ENCODE results near the gene ZNF714.
A peak's percentile ranks its signal among the peaks of the same experiment; 100 is the strongest.

The ZNF714 gene

GRCh38 chr19:21082011-21082975 lies at the start of gene ZNF714:
ZNF714 (plus strand) TSS chr19:21082203; CDS start chr19:21098269, 16,066 bp downstream.
- DNase-seq (ENCODE audit: low spot score), result peak; percentile 94

- no peak for DNase-seq (ENCODE audit: low spot score)
Measured at GRCh38 chr19:21045028-21045427, 37.0 kb upstream of the ZNF714 start.

- DNase-seq (ENCODE audit: low spot score), result no peak
Measured at GRCh38 chr19:21046489-21046888, 35.5 kb upstream of the ZNF714 start.

- DNase-seq (ENCODE audit: low spot score), result no peak
Measured at GRCh38 chr19:21047716-21048115, 34.3 kb upstream of the ZNF714 start.

GRCh38 chr19:21052902-21053301 lies 29.1 kb upstream of the ZNF714 start:
- no peak for DNase-seq (ENCODE audit: low spot score)

- no peak for DNase-seq (ENCODE audit: low spot score)
Measured at GRCh38 chr19:21065336-21065735, 16.7 kb upstream of the ZNF714 start.

- no peak for DNase-seq (ENCODE audit: low spot score)
Measured at GRCh38 chr19:21084343-21084742, 2.3 kb downstream of the ZNF714 start.

GRCh38 chr19:21087871-21088270 lies 5.9 kb downstream of the ZNF714 start:
- DNase-seq (ENCODE audit: low spot score), result no peak

- DNase-seq (ENCODE audit: low spot score), result no peak
Measured at GRCh38 chr19:21092109-21092508, 10.1 kb downstream of the ZNF714 start.

GRCh38 chr19:21094347-21095025 lies 12.5 kb downstream of the ZNF714 start:
- no peak for DNase-seq (ENCODE audit: low spot score)

DNA sequence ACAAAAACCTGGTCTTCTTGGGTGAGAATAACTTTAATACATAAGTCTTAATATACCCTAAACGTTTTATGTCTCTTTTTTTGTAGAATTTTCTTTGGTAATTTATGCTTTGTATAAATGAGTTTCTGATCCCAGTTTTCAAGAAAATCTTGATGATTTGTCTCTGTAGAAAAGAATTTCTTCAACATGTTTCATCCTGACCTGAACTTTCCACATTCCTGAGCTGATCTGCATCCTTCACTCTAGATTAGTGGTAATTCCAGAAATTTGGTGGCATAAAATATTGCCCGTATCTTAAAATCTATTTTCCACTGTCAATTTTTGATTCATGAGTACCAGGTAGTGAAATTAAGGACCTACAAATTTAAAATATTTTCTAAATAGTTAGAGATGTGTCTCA lies 16.3 kb downstream of the ZNF714 start:
- no peak for DNase-seq (ENCODE audit: low spot score)

DNA sequence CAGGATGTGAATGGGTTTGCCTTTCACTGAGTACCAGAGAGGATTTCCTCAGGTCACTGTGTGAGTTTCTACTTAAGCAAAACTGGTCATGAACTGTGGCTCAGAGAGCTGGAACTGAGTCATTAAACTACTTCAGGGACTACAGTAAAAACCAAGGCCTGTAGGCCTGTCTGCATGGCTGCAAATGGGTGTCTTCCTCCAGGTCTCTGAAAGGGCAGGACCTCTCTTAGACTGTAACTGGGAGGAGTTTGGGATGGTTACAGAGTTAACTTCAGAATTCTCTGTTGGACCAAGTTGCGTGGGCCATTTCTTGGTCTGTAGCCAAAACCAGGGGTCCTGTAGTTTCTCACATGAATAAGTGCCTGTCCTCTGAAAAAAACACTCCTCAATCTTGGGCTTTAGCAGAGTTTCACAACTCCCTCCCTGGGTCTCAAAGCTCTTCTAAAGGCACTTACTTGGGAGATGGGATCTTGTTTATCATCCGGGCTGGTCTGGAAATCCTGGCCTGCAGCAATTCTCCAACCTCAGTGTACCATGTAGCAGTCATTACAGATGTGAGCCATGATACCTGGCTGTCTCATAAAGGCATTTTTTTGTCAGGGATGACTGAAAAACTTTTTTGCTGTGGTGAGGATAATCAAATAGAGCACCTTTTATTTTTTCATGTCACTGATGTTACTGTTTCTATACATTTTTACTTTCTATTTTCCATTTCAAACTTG lies 19.7 kb downstream of the ZNF714 start:
- no peak for DNase-seq (ENCODE audit: low spot score)

GRCh38 chr19:21109116-21109515 lies 27.1 kb downstream of the ZNF714 start:
- no peak for DNase-seq (ENCODE audit: low spot score)

DNA sequence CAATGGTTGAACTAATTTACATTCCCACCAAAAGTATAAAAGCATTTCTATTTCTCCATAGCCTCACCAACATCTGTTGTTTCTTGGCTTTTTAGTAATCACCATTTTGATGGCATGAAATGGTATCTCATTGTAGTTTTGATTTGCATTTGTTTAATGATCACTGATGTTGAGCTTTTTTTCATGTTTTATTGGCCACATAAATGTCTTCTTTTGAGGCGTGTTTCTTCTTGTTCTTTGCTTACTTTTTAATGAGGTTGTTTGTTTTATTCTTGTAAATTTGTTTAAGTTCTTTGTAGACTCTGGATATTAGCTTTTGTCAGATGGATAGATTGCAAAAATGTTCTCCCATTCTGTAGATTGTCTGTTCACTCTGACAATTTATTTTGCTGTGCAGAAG lies 28.2 kb downstream of the ZNF714 start:
- no peak for DNase-seq (ENCODE audit: low spot score)

GRCh38 chr19:21115430-21115829 lies 33.4 kb downstream of the ZNF714 start:
- no peak for DNase-seq (ENCODE audit: low spot score)

DNA sequence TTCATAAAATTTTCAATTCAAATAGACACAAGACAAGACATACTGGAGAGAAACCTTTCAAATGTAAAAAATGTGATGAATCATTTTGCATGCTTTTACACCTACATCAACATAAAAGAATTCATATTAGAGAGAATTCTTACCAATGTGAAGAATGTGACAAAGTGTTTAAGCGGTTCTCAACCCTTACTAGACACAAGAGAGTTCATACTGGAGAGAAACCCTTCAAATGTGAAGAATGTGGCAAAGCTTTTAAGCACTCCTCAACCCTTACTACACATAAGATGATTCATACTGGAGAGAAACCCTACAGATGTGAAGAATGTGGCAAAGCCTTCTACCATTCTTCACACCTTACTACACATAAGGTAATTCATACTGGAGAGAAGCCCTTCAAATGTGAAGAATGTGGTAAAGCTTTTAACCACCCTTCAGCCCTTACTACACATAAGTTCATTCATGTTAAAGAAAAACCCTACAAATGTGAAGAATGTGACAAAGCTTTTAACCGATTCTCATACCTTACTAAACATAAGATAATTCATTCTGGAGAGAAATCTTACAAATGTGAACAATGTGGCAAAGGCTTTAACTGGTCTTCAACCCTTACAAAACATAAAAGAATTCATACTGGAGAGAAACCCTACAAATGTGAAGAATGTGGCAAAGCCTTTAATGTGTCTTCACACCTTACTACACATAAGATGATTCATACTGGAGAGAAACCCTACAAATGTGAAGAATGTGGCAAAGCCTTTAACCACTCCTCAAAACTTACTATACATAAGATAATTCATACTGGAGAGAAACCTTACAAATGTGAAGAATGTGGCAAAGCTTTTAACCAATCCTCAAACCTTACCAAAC lies 35.3 kb downstream of the ZNF714 start:
- DNase-seq (ENCODE audit: low spot score), result no peak

GRCh38 chr19:21126078-21126477 lies 44.1 kb downstream of the ZNF714 start:
- DNase-seq (ENCODE audit: low spot score), result no peak

DNA sequence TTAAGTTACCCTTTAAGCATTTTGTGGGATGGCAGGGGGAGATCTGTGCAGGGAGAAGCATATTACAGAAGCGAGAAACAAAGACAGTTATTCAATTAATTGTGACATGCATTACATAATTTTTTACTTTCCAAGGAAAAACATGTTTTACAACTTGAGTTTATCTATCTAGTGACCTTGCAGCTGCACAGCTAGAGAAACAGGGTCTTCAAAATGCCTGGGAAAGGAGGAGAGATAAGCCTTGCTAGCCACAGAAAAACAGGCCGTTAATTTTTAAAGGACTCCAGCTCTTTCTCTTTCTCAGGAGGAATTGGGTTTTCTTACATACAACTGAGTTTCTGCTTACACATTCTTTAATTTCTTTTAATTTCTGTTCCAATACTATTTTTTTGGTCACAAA lies 45.0 kb downstream of the ZNF714 start:
- DNase-seq (ENCODE audit: low spot score), result no peak

DNA sequence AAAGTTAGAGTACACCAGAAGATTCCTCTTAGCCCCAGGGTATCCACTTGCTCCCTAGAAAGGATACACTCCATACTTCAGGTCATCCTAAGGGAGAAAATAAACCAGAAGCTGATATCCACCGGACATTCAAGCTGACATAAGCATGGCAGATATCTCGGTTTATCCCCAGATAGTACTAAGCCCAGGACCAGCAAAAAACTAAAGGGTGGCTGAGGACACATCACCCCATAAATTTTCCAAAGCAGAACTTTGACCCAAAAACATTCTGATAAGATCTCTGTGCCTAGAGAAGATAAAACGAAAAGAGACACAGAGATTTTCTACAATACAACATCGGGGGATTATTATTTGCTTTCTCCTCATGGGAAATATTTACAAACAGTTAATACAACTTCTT lies 45.9 kb downstream of the ZNF714 start:
- DNase-seq (ENCODE audit: low spot score), result no peak

GRCh38 chr19:21128901-21129698 lies 47.1 kb downstream of the ZNF714 start:
- no peak for DNase-seq (ENCODE audit: low spot score)
